HG03103 (cell line): ENCODE results near the gene TUBGCP4.

Experiments
- ATAC-seq: cut with Tn5 transposase; IDR thresholded peaks from one replicate; pipeline ENCODE4 v1.9.1; 2021; ENCODE audit warnings: low read depth; ENCODE audit not compliant: unreplicated experiment

The TUBGCP4 gene

GRCh38 chr15:43403616-43404015 lies 32.7 kb downstream of the TUBGCP4 start:
- no peak for ATAC-seq

- ATAC-seq: no peak
These were observed 33.2 kb downstream of the TUBGCP4 start for GRCh38 chr15:43404130-43404529.

- no peak for ATAC-seq
These were observed 35.3 kb downstream of the TUBGCP4 start for GRCh38 chr15:43406189-43406588.

- no peak for ATAC-seq
These were observed 35.9 kb downstream of the TUBGCP4 start for GRCh38 chr15:43406808-43407207.

GRCh38 chr15:43408789-43409188 lies 37.9 kb downstream of the TUBGCP4 start:
- no peak for ATAC-seq

- ATAC-seq: no peak
These were observed 39.8 kb downstream of the TUBGCP4 start for GRCh38 chr15:43410572-43411214.

- ATAC-seq: no peak
These were observed 41.2 kb downstream of the TUBGCP4 start for GRCh38 chr15:43412096-43412495.

GRCh38 chr15:43414196-43414595 lies 43.3 kb downstream of the TUBGCP4 start:
- ATAC-seq: no peak

- ATAC-seq: no peak
These were observed 49.5 kb downstream of the TUBGCP4 start for GRCh38 chr15:43420435-43420834.

- no peak for ATAC-seq
These were observed 50.0 kb downstream of the TUBGCP4 start for GRCh38 chr15:43420876-43421275.

GRCh38 chr15:43423793-43424192 lies 52.9 kb downstream of the TUBGCP4 start:
- no peak for ATAC-seq

GRCh38 chr15:43429687-43430086 lies 58.8 kb downstream of the TUBGCP4 start:
- no peak for ATAC-seq

- no peak for ATAC-seq
These were observed 62.3 kb downstream of the TUBGCP4 start for GRCh38 chr15:43433165-43433564.

- ATAC-seq: no peak
These were observed 62.9 kb downstream of the TUBGCP4 start for GRCh38 chr15:43433661-43434303.

- ATAC-seq: no peak
These were observed 63.5 kb downstream of the TUBGCP4 start for GRCh38 chr15:43434446-43434845.

GRCh38 chr15:43436395-43436794 lies 65.5 kb downstream of the TUBGCP4 start:
- no peak for ATAC-seq

- ATAC-seq: no peak
These were observed 68.4 kb downstream of the TUBGCP4 start for GRCh38 chr15:43439268-43439667.

- ATAC-seq: peak; percentile 52
These were observed 69.9 kb downstream of the TUBGCP4 start for GRCh38 chr15:43440721-43441281.

- no peak for ATAC-seq
These were observed 70.4 kb downstream of the TUBGCP4 start for GRCh38 chr15:43441316-43441715.

GRCh38 chr15:43446344-43446743 lies 75.4 kb downstream of the TUBGCP4 start:
- no peak for ATAC-seq

GRCh38 chr15:43449981-43450380 lies 79.1 kb downstream of the TUBGCP4 start:
- ATAC-seq: no peak
